Measurements from ENCODE around the gene LHX2. TPM values are rescaled to one million over a fixed set of nuclear protein-coding genes. Genes with fewer than 3 reads are reported as not detected.

The LHX2 gene
- total RNA-seq, 1 donor from 2014 or later = 0.20 TPM

DNA sequence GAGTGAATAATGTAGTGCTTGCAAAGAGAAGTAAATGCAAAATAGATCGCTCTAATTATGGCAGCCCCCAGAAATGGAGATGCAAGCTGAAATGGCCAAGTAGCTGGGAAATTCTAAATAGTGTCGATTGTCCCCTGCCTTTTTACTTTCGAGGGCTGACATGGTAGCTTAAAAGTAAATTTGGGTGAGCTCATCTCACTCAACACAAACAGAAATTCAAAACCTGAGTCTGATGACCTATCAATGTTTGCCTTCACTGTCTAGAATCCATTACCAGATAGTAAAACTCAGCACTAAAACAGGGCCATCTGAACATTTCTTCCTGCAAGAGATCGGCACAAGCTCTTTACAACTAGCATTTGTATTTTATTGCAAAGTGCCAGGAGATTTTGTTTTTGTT is 7.0 kb upstream of the LHX2 start:
- H3K9me3 Mint-ChIP-seq (ENCODE audit: low read depth) = no peaks in the 10 kb centered on the region
- no peak overlapping the region for H3K4me3 Mint-ChIP-seq (ENCODE audit: unreplicated experiment)
- no peak for DNase-seq (ENCODE audit: low spot score)
- no peak overlapping the region for H3K27ac Mint-ChIP-seq (ENCODE audit: unreplicated experiment)
- TF ChIP-seq CTCF (IDR thresholded peaks at IDR 0.05) = no peak
- peaks cover 5% of the 10 kb centered on the region for H3K36me3 Mint-ChIP-seq (ENCODE audit: low read depth)
- H3K27me3 Mint-ChIP-seq (ENCODE audit: low read depth) = peaks cover 88% of the 10 kb centered on the region
- H3K4me1 Mint-ChIP-seq (ENCODE audit: low read depth) = peaks cover 16% of the 10 kb centered on the region

- H3K4me1 Mint-ChIP-seq (ENCODE audit: low read depth) = peaks cover 16% of the 10 kb centered on the region
Measured at GRCh38 chr9:124005029-124005771, 6.4 kb upstream of the LHX2 start.

DNA sequence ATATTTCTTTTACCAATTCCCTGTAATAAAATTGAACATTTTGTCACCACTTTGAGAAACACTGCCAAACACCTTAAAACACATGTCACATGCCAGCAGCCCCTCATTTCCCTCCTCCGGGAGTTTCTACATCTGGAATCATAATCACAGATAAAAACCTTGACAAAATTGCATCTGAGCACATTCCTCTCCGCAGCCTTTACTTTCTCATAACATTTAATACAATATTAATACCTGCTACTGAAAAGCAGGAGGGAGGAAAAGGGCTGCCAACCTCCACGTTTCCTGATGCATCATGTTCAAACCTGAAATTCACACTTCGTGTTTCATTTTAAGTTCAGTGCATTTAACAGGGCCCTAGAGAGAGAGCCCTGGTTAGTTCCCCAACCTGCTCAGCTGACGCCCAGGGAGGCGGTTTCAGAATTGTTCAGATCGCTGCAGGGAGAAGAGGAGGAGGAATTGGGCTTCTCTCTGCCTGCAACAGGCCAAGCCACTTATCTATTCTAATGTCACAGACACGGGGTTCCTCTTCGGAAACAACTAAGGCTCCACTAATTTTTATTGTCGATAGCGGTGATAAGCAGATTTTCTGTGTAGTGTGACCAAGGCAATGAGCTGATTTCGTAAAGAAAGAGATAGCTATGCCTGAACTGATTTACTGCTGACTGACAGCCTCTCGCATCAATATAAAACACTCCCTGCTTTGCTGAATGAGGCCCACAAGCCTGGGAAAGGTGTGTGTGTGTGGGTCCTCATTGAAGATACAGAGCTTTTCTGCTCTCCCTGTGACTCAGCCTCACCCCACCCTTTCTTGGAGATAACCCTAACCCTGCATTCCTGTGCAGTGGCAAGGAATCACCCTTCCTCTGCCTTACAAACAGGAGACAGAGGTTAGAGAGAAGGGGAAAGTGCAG is 4.9 kb upstream of the LHX2 start:
- H3K4me1 Mint-ChIP-seq (ENCODE audit: low read depth) = peaks cover 10% of the 10 kb centered on the region

More at GRCh38 chr9:124005029-124005771, 6.4 kb upstream of the LHX2 start:
- H3K4me3 Mint-ChIP-seq (ENCODE audit: unreplicated experiment) = no peak overlapping the region
- peaks cover 6% of the 10 kb centered on the region for H3K36me3 Mint-ChIP-seq (ENCODE audit: low read depth)
- no peak overlapping the region for H3K27ac Mint-ChIP-seq (ENCODE audit: unreplicated experiment)
- no peak for TF ChIP-seq CTCF (IDR thresholded peaks at IDR 0.05)
- no peaks in the 10 kb centered on the region for H3K9me3 Mint-ChIP-seq (ENCODE audit: low read depth)
- peaks cover 94% of the 10 kb centered on the region for H3K27me3 Mint-ChIP-seq (ENCODE audit: low read depth)
- no peak for DNase-seq (ENCODE audit: low spot score)

GRCh38 chr9:124007565-124008302 is 3.8 kb upstream of the LHX2 start:
- Mint-ChIP-seq H3K4me1 (ENCODE audit: low read depth) (peaks cover 10% of the 10 kb centered on the region), H3K27me3 (ENCODE audit: low read depth) (peaks cover 76% of the 10 kb centered on the region), H3K27ac (ENCODE audit: unreplicated experiment) (no peak overlapping the region), H3K4me3 (ENCODE audit: unreplicated experiment) (no peak overlapping the region), H3K36me3 (ENCODE audit: low read depth) (peaks cover 3% of the 10 kb centered on the region), H3K9me3 (ENCODE audit: low read depth) (no peaks in the 10 kb centered on the region)
- DNase-seq (ENCODE audit: low spot score) = no peak
- no peak for TF ChIP-seq CTCF (IDR thresholded peaks at IDR 0.05)

More for the DNA sequence above, 4.9 kb upstream of the LHX2 start:
- no peak for DNase-seq (ENCODE audit: low spot score)
- Mint-ChIP-seq H3K27me3 (ENCODE audit: low read depth) (peaks cover 86% of the 10 kb centered on the region), H3K4me3 (ENCODE audit: unreplicated experiment) (no peak overlapping the region), H3K9me3 (ENCODE audit: low read depth) (no peaks in the 10 kb centered on the region), H3K27ac (ENCODE audit: unreplicated experiment) (no peak overlapping the region), H3K36me3 (ENCODE audit: low read depth) (peaks cover 3% of the 10 kb centered on the region)
- TF ChIP-seq CTCF (IDR thresholded peaks at IDR 0.05) = no peak

DNA sequence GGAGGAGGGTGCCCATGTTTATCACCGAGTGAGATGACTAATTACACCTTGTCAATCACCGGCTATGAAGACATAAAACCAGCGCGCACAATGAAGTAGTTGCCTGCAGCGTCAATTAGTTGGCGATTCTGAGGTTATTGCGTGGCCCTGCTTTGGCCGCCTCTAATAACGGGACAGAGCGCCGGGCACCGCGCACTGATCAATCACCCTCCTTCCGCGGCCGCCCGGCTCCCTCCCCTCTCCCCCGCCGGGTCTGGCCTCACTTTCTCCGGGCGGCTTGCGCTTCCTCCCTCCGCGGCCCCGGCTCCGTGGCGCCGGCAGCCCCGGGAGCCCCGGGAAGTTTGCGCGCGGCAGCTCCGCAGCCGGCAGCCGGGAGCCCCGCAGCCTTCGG is 3.3 kb upstream of the LHX2 start:
- peaks cover 3% of the 10 kb centered on the region for H3K36me3 Mint-ChIP-seq (ENCODE audit: low read depth)
- H3K27ac Mint-ChIP-seq (ENCODE audit: unreplicated experiment) = no peak overlapping the region
- no peak for TF ChIP-seq CTCF (IDR thresholded peaks at IDR 0.05)
- H3K9me3 Mint-ChIP-seq (ENCODE audit: low read depth) = no peaks in the 10 kb centered on the region
- no peak for DNase-seq (ENCODE audit: low spot score)
- peaks cover 10% of the 10 kb centered on the region for H3K4me1 Mint-ChIP-seq (ENCODE audit: low read depth)
- H3K27me3 Mint-ChIP-seq (ENCODE audit: low read depth) = peaks cover 73% of the 10 kb centered on the region
- H3K4me3 Mint-ChIP-seq (ENCODE audit: unreplicated experiment) = no peak overlapping the region
